Stimulated activated CD4-positive, alpha-beta T cell treated with anti-CD3 and anti-CD28 coated beads, Interleukin-1b, Interleukin-23, amount 100 ng/mL, for 48 hours (primary cell): ENCODE measurements around the gene GYPA.
"Not testable (repeated sequence)": the region's sequence is repeated elsewhere in the genome, so short reads cannot be mapped to it uniquely, and the experiment has no call there.

ENCODE experiments used
- DNase-seq: peaks from one replicate; pipeline ENCODE4 v3.0.0-alpha.2; 2020

Gene GYPA

GRCh38 chr4:144140594-144141295 lies at the start of gene GYPA:
TSS of gene GYPA (minus strand) at chr4:144140718. CDS start at chr4:144140635, 83 bp downstream.
- DNase-seq = not testable (repeated sequence)

DNA sequence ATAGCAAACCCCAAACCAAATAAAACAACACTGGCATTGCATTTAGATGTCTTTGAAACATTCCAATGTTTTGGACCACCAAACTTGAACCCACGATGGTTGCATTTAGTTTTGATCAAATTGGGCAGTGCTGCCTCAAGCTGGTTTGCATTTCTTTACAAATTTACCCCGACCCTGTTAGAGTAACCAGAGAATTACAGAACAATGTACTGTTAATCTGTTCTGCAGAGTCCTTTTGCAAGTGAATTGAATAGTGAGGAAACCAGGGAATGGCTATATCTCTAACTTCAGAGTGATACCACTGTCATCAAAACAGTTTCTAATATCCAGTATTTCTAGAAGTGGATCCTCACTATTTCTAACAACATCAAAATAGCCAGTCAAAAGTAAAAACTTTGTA lies 49.5 kb upstream of the GYPA start:
- DNase-seq = no peak

- DNase-seq = no peak
Observed at GRCh38 chr4:144189121-144189520, 48.6 kb upstream of the GYPA start.

DNA sequence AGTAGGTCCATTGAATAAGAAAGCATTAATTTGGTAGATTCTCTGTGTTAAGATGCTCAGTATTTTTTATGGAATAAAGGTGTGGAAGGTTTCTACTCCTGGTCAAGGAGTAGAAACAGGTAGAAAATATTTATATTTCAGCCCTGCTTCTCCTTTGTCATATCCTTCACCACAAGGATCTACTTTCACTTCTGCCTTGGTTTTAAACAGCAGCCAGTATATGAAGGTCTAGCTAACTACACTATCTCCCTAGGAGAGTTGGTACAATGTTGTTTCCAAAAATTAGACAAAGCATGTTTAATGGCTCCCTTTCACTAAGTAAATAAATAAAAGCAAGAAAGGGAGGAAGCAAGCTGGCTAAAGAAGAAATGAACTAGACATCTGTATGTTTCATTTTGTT lies 44.6 kb upstream of the GYPA start:
- no peak for DNase-seq

DNA sequence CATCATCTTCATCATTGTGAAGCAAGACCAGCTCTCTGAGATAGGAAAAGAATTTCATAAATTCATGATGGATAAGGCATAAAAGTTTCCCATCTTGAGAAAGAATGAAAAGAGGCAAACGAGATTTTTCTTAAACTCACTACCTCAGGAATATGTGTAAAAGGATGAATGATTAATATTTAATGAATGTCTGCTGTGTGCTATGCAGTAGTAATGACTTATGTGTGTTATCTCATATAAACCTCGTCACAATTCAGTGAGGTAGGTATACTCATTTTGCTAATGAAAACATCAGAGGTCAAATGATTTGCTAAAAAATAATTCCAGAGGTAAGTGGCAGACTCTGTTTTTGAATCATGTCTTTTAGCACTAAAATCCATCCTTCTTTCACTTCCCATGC lies 42.6 kb upstream of the GYPA start:
- DNase-seq = no peak

- DNase-seq = no peak
Observed at GRCh38 chr4:144181391-144181790, 40.9 kb upstream of the GYPA start.

GRCh38 chr4:144179152-144179739 lies 38.7 kb upstream of the GYPA start:
- DNase-seq = no peak

GRCh38 chr4:144178414-144178813 lies 37.9 kb upstream of the GYPA start:
- no peak for DNase-seq

- no peak for DNase-seq
Observed at GRCh38 chr4:144176476-144176875, 36.0 kb upstream of the GYPA start.

DNA sequence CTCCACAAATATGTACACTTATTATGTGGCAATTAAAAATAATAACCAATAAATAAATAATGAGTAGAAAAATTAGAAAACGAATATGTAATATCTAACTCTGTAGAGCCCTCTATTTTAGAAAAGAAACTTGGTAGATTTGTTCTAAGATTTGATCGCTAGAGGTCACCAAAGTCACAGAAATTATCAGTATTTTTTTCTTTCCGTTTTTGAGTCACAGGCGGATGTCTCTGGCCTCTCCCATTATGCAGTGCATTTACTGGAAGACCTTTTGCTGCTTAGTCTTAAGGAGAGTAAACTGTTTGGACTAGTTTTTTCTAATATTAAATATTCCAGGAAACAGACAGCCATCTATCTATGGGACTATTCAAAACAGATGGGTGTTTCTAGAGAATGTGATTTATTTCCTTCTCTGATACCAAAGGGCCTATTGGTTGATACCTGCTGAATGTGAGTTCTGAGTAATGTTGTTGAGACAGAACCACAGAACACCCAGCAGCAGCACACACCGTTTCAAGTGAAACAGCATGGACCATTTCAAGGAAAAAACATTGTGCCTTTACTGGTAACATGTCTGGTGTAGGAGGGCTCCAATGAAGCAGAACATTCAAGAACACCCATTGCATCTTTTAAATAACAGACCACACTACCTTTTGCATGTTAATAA lies 34.0 kb upstream of the GYPA start:
- peak; percentile 12 for DNase-seq

- no peak for DNase-seq
Observed at GRCh38 chr4:144171697-144172096, 31.2 kb upstream of the GYPA start.

GRCh38 chr4:144169211-144169610 lies 28.7 kb upstream of the GYPA start:
- DNase-seq = no peak

DNA sequence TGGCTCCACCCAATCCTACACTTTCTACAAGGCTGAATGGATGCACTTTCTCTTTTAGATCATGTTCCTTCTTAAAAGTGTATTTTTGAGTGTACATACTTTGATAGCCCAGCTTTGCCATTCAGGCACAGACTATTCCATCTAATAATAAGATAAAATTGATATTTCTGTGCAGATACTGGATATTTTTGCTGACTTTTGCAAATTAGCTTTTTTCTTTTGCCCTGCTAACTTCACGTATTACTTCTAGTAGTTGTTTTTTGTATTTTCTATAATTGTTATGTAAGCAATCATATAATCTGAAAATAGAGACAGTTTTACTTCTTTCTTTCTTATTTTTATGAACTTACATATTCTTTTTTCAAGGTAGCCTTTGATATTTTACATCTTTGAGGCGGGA lies 13.5 kb upstream of the GYPA start:
- DNase-seq = no peak

DNA sequence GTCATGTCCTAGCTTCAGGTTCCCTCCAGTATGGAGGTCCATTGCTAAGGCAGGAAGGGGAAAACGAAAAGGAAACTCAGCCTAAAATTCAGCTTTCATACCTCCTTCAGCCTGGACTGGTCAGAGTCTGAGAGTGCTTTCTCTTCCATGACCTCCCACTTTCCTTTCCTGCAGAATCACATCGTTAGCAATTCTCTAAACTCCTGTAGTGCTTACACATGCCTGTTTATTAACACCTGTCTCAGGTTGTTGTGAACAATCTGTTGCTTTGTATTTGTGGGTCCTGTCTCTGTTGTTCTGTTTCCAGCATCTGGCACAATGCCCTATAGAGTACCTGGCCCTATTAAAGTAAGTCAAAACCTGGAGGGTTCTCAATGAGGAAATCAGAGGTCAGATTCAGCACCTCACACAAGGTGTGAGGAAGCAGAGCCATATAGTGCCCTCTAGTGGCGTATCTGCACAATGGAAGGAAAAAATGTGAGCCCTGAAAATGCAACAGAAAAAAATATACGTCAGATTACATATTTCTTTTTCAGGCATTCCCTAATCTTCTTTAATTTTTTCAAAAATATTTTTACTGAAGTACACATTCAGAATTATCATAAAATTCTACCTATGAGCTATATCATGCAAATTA lies 2.3 kb upstream of the GYPA start:
- DNase-seq = peak; percentile 1

GRCh38 chr4:144141493-144141892 lies 975 bp upstream of the GYPA start:
- DNase-seq = no peak

DNA sequence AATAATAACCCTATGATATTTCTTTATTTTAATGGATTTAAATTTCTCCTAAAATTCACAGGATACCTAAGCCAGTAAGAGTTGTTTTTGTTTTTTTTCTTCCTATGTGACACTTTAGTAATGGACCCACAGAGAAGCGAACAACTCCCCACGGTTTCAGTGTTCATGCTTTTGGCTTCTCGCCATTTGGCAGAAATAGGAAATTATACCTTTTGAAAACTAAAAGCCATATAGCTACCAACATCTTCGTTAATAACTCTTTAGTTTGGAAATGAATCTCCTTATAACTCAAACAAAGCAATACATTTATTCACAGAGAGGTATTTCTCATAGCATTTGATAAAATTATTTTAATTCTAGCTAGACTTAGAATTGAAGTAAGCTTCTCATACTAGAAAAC lies 527 bp downstream of the GYPA start:
- DNase-seq = not testable (repeated sequence)

DNA sequence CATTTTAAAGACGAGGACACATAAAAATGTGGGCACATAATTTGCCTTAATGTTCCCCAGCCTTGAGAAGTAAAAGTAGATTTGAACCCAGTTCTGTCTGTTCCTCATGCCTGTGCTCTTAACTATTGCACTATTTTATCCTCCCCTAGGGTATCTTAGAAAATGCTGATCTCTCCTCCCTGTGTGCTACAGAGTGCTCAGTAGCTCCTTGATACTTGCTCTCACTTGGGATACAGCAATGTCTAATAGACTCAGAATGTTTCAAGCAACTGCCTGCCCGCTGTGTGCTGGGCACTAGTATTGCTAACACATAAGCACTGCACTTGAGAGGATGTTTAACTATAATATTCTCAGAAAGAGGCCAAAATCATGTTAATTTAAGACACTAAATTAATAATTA lies 971 bp downstream of the GYPA start:
- DNase-seq = not testable (repeated sequence)

DNA sequence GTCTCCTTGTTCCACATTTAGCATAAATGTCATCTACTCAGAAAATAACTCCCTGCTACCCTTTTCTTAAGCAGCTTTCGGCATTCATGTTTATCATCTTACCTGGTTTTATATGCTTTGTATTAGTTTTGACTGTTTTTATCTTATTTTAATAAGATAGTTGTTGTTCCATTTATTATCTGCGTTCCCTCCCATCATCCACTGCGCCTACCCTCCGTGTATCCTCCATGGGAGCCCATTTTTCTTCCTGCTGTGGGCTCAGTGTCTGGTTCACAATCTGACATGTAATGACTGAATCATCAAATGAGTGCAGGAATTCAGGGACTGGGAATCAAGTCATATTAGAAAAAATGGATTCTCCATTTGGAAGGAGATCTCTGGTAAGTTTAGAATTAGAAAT lies 2.3 kb downstream of the GYPA start:
- not testable (repeated sequence) for DNase-seq

DNA sequence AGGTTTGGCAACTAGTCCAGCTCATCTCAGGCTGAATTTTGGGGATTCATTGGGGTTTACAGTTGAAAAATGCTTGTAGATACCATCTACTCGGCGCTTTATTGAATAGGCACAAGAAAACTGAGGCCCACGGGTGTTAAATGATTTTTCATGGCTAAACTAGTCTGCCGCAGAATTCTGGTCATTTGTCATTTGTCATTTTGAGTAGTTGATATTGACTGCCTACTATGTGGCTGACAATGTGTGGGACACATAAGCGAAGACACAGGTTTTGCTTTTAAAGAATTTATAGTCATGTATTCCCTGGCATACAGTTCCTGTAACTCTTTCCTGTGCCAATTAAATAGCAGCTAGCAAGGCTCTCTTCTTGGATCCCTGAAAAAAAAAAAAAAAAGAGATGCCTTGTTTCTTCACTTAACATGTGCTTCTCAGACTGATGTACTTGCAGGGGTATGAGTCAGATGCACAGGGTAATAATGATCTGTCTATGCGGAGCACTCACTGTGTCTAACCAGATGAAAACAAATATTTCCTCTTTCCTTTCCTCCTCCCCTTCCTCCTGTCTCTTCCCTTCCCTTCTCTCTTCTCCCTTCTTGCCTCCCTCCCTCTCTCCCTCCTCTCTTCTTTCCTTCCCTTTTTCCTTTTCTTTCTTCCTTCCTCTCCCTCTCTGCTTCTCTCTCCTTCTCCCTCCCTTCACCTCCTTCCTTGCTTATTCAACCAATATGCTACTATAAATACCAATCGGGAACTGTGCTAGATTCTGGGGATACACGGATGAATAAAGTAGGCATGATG lies 3.2 kb downstream of the GYPA start:
- DNase-seq = not testable (repeated sequence)

GRCh38 chr4:144136189-144136588 lies 4.3 kb downstream of the GYPA start:
- DNase-seq = not testable (repeated sequence)

DNA sequence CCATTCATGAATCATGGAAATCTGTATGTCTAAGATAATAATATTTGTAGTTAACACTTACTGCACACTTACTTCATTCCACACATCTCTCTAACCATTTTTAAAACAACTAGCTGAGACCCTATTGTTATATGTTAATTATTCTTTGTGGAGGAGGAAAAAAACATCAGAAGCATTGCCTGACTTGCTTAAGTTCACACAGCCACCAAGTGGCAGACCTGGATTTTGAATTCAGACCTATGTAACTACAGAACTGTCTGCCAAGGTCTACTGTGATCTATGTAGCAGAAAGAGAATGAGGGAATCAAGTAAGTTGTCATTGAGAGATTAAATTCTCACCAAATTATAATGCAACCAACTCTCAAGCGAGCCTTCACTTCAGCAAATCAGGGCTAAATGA lies 10.4 kb downstream of the GYPA start:
- DNase-seq = not testable (repeated sequence)

DNA sequence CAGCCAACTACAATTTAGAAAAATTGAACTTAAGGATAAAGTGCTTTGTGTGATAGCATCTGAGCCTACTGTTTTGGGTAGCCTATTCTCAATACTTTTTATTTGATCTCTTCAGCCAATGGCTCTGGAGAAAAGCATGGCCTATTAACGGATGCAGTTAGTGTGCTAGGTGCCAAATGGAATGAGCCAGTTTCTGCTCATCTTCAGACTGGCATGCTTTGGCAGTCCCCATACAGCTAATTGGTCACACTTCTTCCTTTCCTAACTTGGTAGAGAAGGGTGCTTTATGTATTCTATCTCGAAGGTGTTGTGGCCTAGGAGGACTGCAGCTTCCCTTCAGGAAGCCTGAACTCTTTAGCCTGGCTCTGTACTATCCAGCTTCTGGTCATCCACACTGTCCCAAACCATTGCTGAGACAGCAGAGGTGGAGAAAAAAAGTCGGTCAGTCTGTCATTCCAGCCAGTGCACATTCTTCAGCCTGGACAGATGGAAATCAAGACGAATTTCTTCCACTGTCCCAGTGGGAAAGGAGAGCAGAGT lies 11.1 kb downstream of the GYPA start:
- not testable (repeated sequence) for DNase-seq
